GM18868 (cell line): ENCODE results near the gene RCL1.

Experiments
- ATAC-seq: cut with Tn5 transposase; IDR thresholded peaks from one replicate; pipeline ENCODE4 v1.9.1; 2021; ENCODE audit warnings: mild to moderate bottlenecking, moderate library complexity; ENCODE audit not compliant: unreplicated experiment

The RCL1 gene

GRCh38 chr9:4805191-4805918, 12.6 kb downstream of the RCL1 start:
- ATAC-seq, result no peak

- ATAC-seq, result no peak
Observed at GRCh38 chr9:4810565-4810964, 17.8 kb downstream of the RCL1 start.

GRCh38 chr9:4811824-4812223, 19.1 kb downstream of the RCL1 start:
- ATAC-seq, result no peak

- ATAC-seq, result no peak
Observed at GRCh38 chr9:4812858-4813257, 20.1 kb downstream of the RCL1 start.

- peak; percentile 93 for ATAC-seq
Observed at GRCh38 chr9:4814913-4815312, 22.2 kb downstream of the RCL1 start.

- ATAC-seq, result peak; percentile 33
Observed at GRCh38 chr9:4815381-4815956, 22.7 kb downstream of the RCL1 start.

- no peak for ATAC-seq
Observed at GRCh38 chr9:4820168-4820567, 27.4 kb downstream of the RCL1 start.

GRCh38 chr9:4821133-4821532, 28.4 kb downstream of the RCL1 start:
- ATAC-seq, result no peak

- peak; percentile 49 for ATAC-seq
Observed at GRCh38 chr9:4822057-4822456, 29.3 kb downstream of the RCL1 start.

- peak; percentile 67 for ATAC-seq
Observed at GRCh38 chr9:4826417-4827166, 33.8 kb downstream of the RCL1 start.

GRCh38 chr9:4827224-4827623, 34.5 kb downstream of the RCL1 start:
- no peak for ATAC-seq

GRCh38 chr9:4828761-4829160, 36.0 kb downstream of the RCL1 start:
- no peak for ATAC-seq

GRCh38 chr9:4829969-4830368, 37.2 kb downstream of the RCL1 start:
- no peak for ATAC-seq

- ATAC-seq, result no peak
Observed at GRCh38 chr9:4830699-4831098, 38.0 kb downstream of the RCL1 start.

- no peak for ATAC-seq
Observed at GRCh38 chr9:4831119-4831518, 38.4 kb downstream of the RCL1 start.

- ATAC-seq, result no peak
Observed at GRCh38 chr9:4831944-4832343, 39.2 kb downstream of the RCL1 start.

- no peak for ATAC-seq
Observed at GRCh38 chr9:4832786-4833579, 40.2 kb downstream of the RCL1 start.

GRCh38 chr9:4833781-4834560, 41.2 kb downstream of the RCL1 start:
- no peak for ATAC-seq

- ATAC-seq, result no peak
Observed at GRCh38 chr9:4836676-4837075, 43.9 kb downstream of the RCL1 start.
